Breast epithelium (tissue), 4 donors: Measurements from ENCODE around the gene PDE4D. TPM values are rescaled to one million over a fixed set of nuclear protein-coding genes. Genes with fewer than 3 reads are reported as not detected.

Source experiments
- DNase-seq, 2 donors: peaks; one replicate each; pipeline ENCODE4 v3.0.0-alpha.2; 2019; ENCODE audit warnings: low spot score in 2 of 2
- H3K27ac ChIP-seq, 2 donors: fragments of 200-600 bp; sonication (generic) in 1 of 2; one replicate each; pipeline ENCODE4 v1.5.1; 2016 to 2019; ENCODE audit warnings: mild to moderate bottlenecking in 1 of 2
- H3K27me3 ChIP-seq, 2 donors: fragments of 200-600 bp; sonication (generic) in 1 of 2; one replicate each; pipeline versions ENCODE4 v1.5.1 to v1.6.0; 2017 to 2019; ENCODE audit warnings: control low read depth in 1 of 2, mild to moderate bottlenecking in 1 of 2
- H3K36me3 ChIP-seq: fragments of 200-600 bp; one replicate; pipeline ENCODE4 v1.5.1; 2019
- H3K4me1 ChIP-seq, 2 donors: fragments of 200-600 bp; sonication (generic); one replicate each; pipeline ENCODE4 v1.5.1; 2016 to 2019; ENCODE audit warnings: control low read depth in 1 of 2
- H3K4me3 ChIP-seq, 3 donors: fragments of 200-600 bp; sonication (generic); 1 replicate in 2 of 3; 2 replicates in 1 of 3; pipeline ENCODE4 v1.5.1; 2016 to 2019; ENCODE audit warnings: mild to moderate bottlenecking in 3 of 3, moderate library complexity in 2 of 3
- H3K9me3 ChIP-seq, 2 donors: fragments of 200-600 bp; sonication (generic) in 1 of 2; one replicate each; pipeline ENCODE4 v1.5.1; 2016 to 2019; ENCODE audit warnings: control low read depth in 1 of 2
- POLR2A ChIP-seq: fragments of 450-650 bp; IDR thresholded peaks from one replicate; pipeline ENCODE4 v1.6.1; 2016; ENCODE audit warnings: antibody characterized with exemption, mild to moderate bottlenecking, moderate library complexity
- POLR2AphosphoS5 ChIP-seq, 3 donors: sonication (generic); formaldehyde crosslinking; IDR thresholded peaks; one replicate each; pipeline ENCODE4 v1.6.1; 2017; ENCODE audit warnings: antibody characterized with exemption in 3 of 3
- intact Hi-C: fragments of 100-400 bp; cut with DNase I; formaldehyde crosslinking; loops from one replicate; pipeline ENCODE4 v1.15.1; 2023; ENCODE audit warnings: low total_unique reads
- total RNA-seq, 3 donors: library from RNA; depleted of rRNA; stranded (reverse); fragments of >200 nt; gene quantifications; one replicate each; pipeline ENCODE4 v1.1.0, GENCODE V29; 2016
- TF ChIP-seq, protein P1 (sequence below), 3 donors: fragments of 450-650 bp; IDR thresholded peaks; one replicate each; pipeline ENCODE4 v1.5.1; 2016 to 2017; ENCODE audit warnings: antibody characterized with exemption in 3 of 3, mild to moderate bottlenecking in 3 of 3, moderate library complexity in 3 of 3

Gene PDE4D
- total RNA-seq, 3 donors from 2014 or later = 14.4 to 37.4 (median 28.2) TPM

GRCh38 chr5:59218424-59219045 lies 675.0 kb downstream of the PDE4D start:
- Histone ChIP-seq H3K9me3 (no peaks in the 10 kb centered on the region), H3K27ac (no peak overlapping the region), H3K27me3 (no peaks in the 10 kb centered on the region), H3K4me3 (no peak overlapping the region), H3K4me1 (no peaks in the 10 kb centered on the region), H3K36me3 (no peaks in the 10 kb centered on the region)
- intact Hi-C loops = no loop called here
- DNase-seq = no peak
- TF ChIP-seq POLR2AphosphoS5 (IDR thresholded peaks at IDR 0.05) (no peak), POLR2A (no peak)
- TF ChIP-seq, protein P1, sequence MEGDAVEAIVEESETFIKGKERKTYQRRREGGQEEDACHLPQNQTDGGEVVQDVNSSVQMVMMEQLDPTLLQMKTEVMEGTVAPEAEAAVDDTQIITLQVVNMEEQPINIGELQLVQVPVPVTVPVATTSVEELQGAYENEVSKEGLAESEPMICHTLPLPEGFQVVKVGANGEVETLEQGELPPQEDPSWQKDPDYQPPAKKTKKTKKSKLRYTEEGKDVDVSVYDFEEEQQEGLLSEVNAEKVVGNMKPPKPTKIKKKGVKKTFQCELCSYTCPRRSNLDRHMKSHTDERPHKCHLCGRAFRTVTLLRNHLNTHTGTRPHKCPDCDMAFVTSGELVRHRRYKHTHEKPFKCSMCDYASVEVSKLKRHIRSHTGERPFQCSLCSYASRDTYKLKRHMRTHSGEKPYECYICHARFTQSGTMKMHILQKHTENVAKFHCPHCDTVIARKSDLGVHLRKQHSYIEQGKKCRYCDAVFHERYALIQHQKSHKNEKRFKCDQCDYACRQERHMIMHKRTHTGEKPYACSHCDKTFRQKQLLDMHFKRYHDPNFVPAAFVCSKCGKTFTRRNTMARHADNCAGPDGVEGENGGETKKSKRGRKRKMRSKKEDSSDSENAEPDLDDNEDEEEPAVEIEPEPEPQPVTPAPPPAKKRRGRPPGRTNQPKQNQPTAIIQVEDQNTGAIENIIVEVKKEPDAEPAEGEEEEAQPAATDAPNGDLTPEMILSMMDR (IDR thresholded peaks at IDR 0.05) = peak in 1 of 3 donors; percentile 7

DNA sequence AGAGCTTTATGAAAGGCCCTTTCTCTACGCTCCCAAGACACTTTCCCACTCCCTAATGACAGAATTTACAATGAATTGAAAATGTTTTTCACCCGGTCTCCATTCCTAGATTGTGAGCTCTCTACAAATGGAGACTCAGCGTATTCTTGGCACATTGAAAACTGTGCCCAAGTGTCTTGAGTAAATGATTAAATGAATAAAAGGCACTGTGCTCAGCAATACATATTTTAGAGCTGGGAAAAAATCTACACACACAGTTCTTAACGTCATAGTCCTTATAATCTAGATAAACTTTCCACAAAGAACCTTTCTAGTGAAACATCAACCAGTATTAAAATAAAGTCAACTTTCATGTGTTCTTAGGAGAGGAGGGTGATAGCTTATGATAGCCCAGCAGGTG lies 676.7 kb downstream of the PDE4D start:
- Histone ChIP-seq H3K4me3 (no peak overlapping the region), H3K4me1 (no peaks in the 10 kb centered on the region), H3K36me3 (no peaks in the 10 kb centered on the region), H3K27me3 (no peaks in the 10 kb centered on the region), H3K27ac (no peak overlapping the region), H3K9me3 (no peaks in the 10 kb centered on the region)
- DNase-seq = no peak
- TF ChIP-seq POLR2AphosphoS5 (IDR thresholded peaks at IDR 0.05) = no peak
- no peak for TF ChIP-seq POLR2A
- TF ChIP-seq, protein P1 (IDR thresholded peaks at IDR 0.05) = no peak
- intact Hi-C loops = no loop called here

GRCh38 chr5:59212596-59212995 lies 680.9 kb downstream of the PDE4D start:
- Histone ChIP-seq H3K4me3 (no peak overlapping the region), H3K36me3 (no peaks in the 10 kb centered on the region), H3K27me3 (no peaks in the 10 kb centered on the region), H3K27ac (no peak overlapping the region), H3K4me1 (no peaks in the 10 kb centered on the region), H3K9me3 (no peaks in the 10 kb centered on the region)
- TF ChIP-seq POLR2AphosphoS5 (IDR thresholded peaks at IDR 0.05) (no peak), POLR2A (no peak)
- TF ChIP-seq, protein P1 (IDR thresholded peaks at IDR 0.05) = no peak
- DNase-seq = no peak
- intact Hi-C loops = no loop called here

GRCh38 chr5:59209758-59210359 lies 683.7 kb downstream of the PDE4D start:
- H3K27ac ChIP-seq = no peak overlapping the region
- intact Hi-C loops = no loop called here
- H3K9me3 ChIP-seq = no peaks in the 10 kb centered on the region
- H3K27me3 ChIP-seq = no peaks in the 10 kb centered on the region
- DNase-seq = no peak
- TF ChIP-seq POLR2AphosphoS5 (IDR thresholded peaks at IDR 0.05) = no peak
- TF ChIP-seq POLR2A = no peak
- TF ChIP-seq, protein P1 (IDR thresholded peaks at IDR 0.05) = no peak
- H3K36me3 ChIP-seq = no peaks in the 10 kb centered on the region
- no peaks in the 10 kb centered on the region for H3K4me1 ChIP-seq
- H3K4me3 ChIP-seq = no peak overlapping the region

DNA sequence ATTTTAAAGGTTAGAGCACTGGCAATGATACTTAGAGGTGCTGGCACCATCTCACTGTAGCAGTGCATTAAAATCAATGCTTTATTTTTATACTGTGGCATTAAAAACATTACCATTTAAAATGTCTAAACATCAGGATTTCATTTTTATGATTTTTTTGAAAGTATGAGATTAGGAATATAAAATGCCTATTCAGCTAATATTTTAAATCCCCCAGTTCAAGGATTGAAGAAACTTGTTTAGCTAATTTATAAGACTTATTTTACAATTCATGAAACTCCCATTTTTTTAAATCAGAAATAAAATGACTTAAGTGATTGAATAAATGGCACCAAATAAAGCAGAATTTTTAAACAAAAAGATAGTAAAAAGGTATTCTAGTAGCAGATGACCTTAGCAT lies 685.1 kb downstream of the PDE4D start:
- TF ChIP-seq, protein P1 (IDR thresholded peaks at IDR 0.05) = no peak
- TF ChIP-seq POLR2AphosphoS5 (IDR thresholded peaks at IDR 0.05) (no peak), POLR2A (no peak)
- intact Hi-C loops = no loop called here

More for the DNA sequence above, 685.1 kb downstream of the PDE4D start:
- Histone ChIP-seq H3K4me3 (no peak overlapping the region), H3K27me3 (no peaks in the 10 kb centered on the region), H3K27ac (no peak overlapping the region), H3K9me3 (no peaks in the 10 kb centered on the region), H3K4me1 (no peaks in the 10 kb centered on the region), H3K36me3 (no peaks in the 10 kb centered on the region)
- DNase-seq = no peak
